Measurements from ENCODE around the gene DAGLA.
A peak's percentile ranks its signal among the peaks of the same experiment; 100 is the strongest.

DNA sequence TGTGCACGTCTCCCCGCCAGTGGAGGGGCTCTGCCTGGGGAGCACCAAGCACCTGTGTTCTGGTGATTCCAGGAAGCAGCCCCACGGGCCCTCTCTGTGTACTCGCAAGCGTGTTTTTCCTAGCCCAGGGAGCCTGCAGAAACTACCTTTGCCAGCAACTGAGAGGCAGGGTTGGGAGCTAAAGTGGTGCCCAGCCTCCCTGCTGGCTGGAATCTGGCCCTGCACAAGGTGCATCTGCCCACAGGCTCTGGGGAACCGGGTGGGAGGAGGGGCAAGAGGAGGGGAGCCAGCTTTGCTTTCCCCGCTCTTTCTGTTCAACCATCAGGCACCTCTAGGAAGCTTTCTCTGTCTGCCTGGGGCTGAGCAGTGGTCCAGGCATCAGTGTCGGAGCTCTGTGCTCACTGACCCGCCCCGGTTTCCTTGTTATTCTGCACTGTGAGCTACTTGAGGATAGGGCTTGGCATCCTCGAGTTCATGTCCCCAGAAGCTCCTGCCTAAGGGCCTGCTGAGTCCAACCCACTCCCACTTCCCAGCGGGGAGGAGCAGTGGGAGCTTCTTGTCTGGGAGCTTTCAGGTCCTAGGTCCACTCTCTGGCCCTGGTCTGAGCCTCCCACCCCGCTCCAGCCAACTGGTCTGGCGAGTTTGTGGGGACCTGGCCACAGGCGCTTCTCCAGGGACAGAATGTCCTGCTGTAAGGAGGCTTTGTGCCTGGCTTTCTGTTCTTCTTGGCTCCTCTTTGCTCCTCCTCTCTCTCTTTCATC lies 14.9 kb downstream of the DAGLA start:
- TF ChIP-seq, protein P1, sequence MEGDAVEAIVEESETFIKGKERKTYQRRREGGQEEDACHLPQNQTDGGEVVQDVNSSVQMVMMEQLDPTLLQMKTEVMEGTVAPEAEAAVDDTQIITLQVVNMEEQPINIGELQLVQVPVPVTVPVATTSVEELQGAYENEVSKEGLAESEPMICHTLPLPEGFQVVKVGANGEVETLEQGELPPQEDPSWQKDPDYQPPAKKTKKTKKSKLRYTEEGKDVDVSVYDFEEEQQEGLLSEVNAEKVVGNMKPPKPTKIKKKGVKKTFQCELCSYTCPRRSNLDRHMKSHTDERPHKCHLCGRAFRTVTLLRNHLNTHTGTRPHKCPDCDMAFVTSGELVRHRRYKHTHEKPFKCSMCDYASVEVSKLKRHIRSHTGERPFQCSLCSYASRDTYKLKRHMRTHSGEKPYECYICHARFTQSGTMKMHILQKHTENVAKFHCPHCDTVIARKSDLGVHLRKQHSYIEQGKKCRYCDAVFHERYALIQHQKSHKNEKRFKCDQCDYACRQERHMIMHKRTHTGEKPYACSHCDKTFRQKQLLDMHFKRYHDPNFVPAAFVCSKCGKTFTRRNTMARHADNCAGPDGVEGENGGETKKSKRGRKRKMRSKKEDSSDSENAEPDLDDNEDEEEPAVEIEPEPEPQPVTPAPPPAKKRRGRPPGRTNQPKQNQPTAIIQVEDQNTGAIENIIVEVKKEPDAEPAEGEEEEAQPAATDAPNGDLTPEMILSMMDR (IDR thresholded peaks at IDR 0.05), result peak in 2 of 6 experiments; percentile 23 to 27
- no peak for TF ChIP-seq POLR2A (IDR thresholded peaks at IDR 0.05)
